Mesenchymal stem cell (in vitro differentiated cells and primary cell): Measurements from ENCODE around the gene SIRPB2.

Experiments
- DNase-seq: peaks from one replicate; pipeline ENCODE4 v3.0.0-alpha.2; 2013
- H2AFZ ChIP-seq: one replicate; pipeline ENCODE4 v1.6.1; 2013; ENCODE audit warnings: low read depth, mild to moderate bottlenecking, control low read depth, inconsistent platforms, low read length, moderate library complexity
- H2AK5ac ChIP-seq: 2 replicates; pipeline ENCODE4 v1.6.1; 2013; ENCODE audit warnings: low read length, moderate library complexity, mild to moderate bottlenecking, inconsistent platforms; ENCODE audit not compliant: severe bottlenecking
- H2BK120ac ChIP-seq: one replicate; pipeline ENCODE4 v1.6.1; 2013; ENCODE audit warnings: low read depth, mild to moderate bottlenecking, inconsistent platforms, low read length, moderate library complexity
- H2BK12ac ChIP-seq, 2 experiments: one replicate each; pipeline ENCODE4 v1.6.1; 2013; ENCODE audit warnings: inconsistent platforms in 2 of 2, low read length in 2 of 2, mild to moderate bottlenecking in 2 of 2, moderate library complexity in 2 of 2, control low read depth in 1 of 2
- H2BK15ac ChIP-seq: one replicate; pipeline ENCODE4 v1.6.1; 2013; ENCODE audit warnings: mild to moderate bottlenecking, low read depth, inconsistent platforms; ENCODE audit not compliant: poor library complexity, severe bottlenecking
- H2BK5ac ChIP-seq: 2 replicates; pipeline ENCODE4 v1.6.1; 2013; ENCODE audit warnings: low read depth, mild to moderate bottlenecking, low read length, control low read depth, inconsistent platforms; ENCODE audit not compliant: poor library complexity, severe bottlenecking
- H3K14ac ChIP-seq, 2 experiments: one replicate each; pipeline ENCODE4 v1.6.1; 2013; ENCODE audit warnings: inconsistent platforms in 2 of 2, low read length in 2 of 2, control low read depth in 1 of 2, mild to moderate bottlenecking in 1 of 2, moderate library complexity in 1 of 2
- H3K18ac ChIP-seq, 2 experiments: one replicate each; pipeline ENCODE4 v1.6.1; 2013; ENCODE audit warnings: inconsistent platforms in 2 of 2, low read length in 2 of 2, control low read depth in 1 of 2, low read depth in 1 of 2, mild to moderate bottlenecking in 1 of 2
- H3K23ac ChIP-seq, 2 experiments: one replicate each; pipeline ENCODE4 v1.6.1; 2013; ENCODE audit warnings: inconsistent platforms in 2 of 2, low read length in 2 of 2, mild to moderate bottlenecking in 2 of 2, moderate library complexity in 2 of 2, control low read depth in 1 of 2
- H3K27ac ChIP-seq: 2 replicates; pipeline ENCODE4 v1.5.1; 2013; ENCODE audit warnings: mild to moderate bottlenecking, moderate library complexity, low read length, control low read depth, inconsistent platforms; ENCODE audit not compliant: poor library complexity, severe bottlenecking
- H3K27me3 ChIP-seq, 2 experiments: 2 replicates each; pipeline versions ENCODE4 v1.6.1 to v1.7.0; 2013; ENCODE audit warnings: low read length in 2 of 2, mild to moderate bottlenecking in 2 of 2, moderate library complexity in 2 of 2, control low read depth in 1 of 2, inconsistent platforms in 1 of 2; ENCODE audit not compliant: control insufficient read depth in 1 of 2, insufficient read depth in 1 of 2
- H3K36me3 ChIP-seq, 2 experiments: 2 replicates each; pipeline versions ENCODE4 v1.6.1 to v1.7.0; 2013; ENCODE audit warnings: low read length in 2 of 2, control low read depth in 1 of 2, inconsistent platforms in 1 of 2, low read depth in 1 of 2, mild to moderate bottlenecking in 1 of 2; ENCODE audit not compliant: insufficient read depth in 2 of 2, control insufficient read depth in 1 of 2
- H3K4ac ChIP-seq, 2 experiments: one replicate each; pipeline ENCODE4 v1.6.1; 2013; ENCODE audit warnings: inconsistent platforms in 2 of 2, low read length in 2 of 2, mild to moderate bottlenecking in 2 of 2, moderate library complexity in 2 of 2, control low read depth in 1 of 2, low read depth in 1 of 2
- H3K4me1 ChIP-seq: 2 replicates; pipeline ENCODE4 v1.6.1; 2013; ENCODE audit warnings: low read depth, low read length, control low read depth; ENCODE audit not compliant: control insufficient read depth, insufficient read depth
- H3K4me2 ChIP-seq: 2 replicates; pipeline ENCODE4 v1.6.1; 2013; ENCODE audit warnings: low read length, mild to moderate bottlenecking, inconsistent platforms; ENCODE audit not compliant: poor library complexity, severe bottlenecking
- H3K4me3 ChIP-seq, 2 experiments: 2 replicates each; pipeline versions ENCODE4 v1.5.1 to v1.7.0; 2013; ENCODE audit warnings: low read length in 2 of 2, mild to moderate bottlenecking in 2 of 2, control low read depth in 1 of 2, low read depth in 1 of 2; ENCODE audit not compliant: insufficient read depth in 1 of 2
- H3K79me1 ChIP-seq: replicated peaks from 2 replicates; pipeline ENCODE4 v1.6.1; 2013; ENCODE audit warnings: mild to moderate bottlenecking, control low read depth, low read length, inconsistent platforms; ENCODE audit not compliant: poor library complexity, severe bottlenecking
- H3K9ac ChIP-seq: 2 replicates; pipeline ENCODE4 v1.7.0; 2013; ENCODE audit warnings: mild to moderate bottlenecking, low read length, moderate library complexity
- H3K9me3 ChIP-seq: 2 replicates; pipeline ENCODE4 v1.7.0; 2013; ENCODE audit warnings: mild to moderate bottlenecking, low read length; ENCODE audit not compliant: control insufficient read depth
- H4K8ac ChIP-seq: one replicate; pipeline ENCODE4 v1.6.1; 2013; ENCODE audit warnings: inconsistent platforms, mild to moderate bottlenecking, low read length, moderate library complexity
- H4K91ac ChIP-seq: one replicate; pipeline ENCODE4 v1.6.1; 2013; ENCODE audit warnings: mild to moderate bottlenecking, low read length, inconsistent platforms
- WGBS: methylation state at CpG from one replicate; pipeline ENCODE4 v1.1.7; 2013; ENCODE audit warnings: mixed read lengths; 5-methylcytosine and 5-hydroxymethylcytosine counted together

SIRPB2 gene

DNA sequence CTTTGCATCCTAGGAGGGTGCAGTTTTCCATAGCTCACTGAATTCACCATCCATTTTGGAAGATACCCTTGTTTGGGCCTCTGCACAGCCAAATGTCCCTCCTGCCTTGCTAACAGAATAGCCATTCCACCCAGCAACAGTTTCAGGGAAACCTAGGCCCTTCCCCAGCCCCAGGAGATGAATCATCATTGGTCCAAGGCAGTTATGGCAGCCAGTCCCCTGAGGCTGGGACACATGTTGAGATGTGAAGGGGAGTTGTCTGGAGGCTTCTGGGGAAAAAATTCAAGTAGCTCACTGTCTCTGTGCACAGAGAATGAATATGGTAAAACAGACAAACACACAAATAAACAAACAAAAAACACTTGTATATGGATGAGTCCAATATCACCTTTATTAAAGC lies 17.4 kb upstream of the SIRPB2 start:
- H2BK12ac ChIP-seq: no peak overlapping the region
- H3K18ac ChIP-seq: no peak overlapping the region
- no peak overlapping the region for H3K14ac ChIP-seq
- H3K4me2 ChIP-seq: no peak overlapping the region
- no peaks in the 10 kb centered on the region for H3K9me3 ChIP-seq
- H2BK5ac ChIP-seq: no peak overlapping the region
- H4K91ac ChIP-seq: no peak overlapping the region
- H3K4ac ChIP-seq: no peak overlapping the region
- no peak overlapping the region for H3K27ac ChIP-seq
- no peaks in the 10 kb centered on the region for H3K4me1 ChIP-seq
- no peak overlapping the region for H3K23ac ChIP-seq
- H3K27me3 ChIP-seq: peaks cover 11 to 29% of the 10 kb centered on the region in 2 experiments
- no peaks in the 10 kb centered on the region for H3K79me1 ChIP-seq
- no peak for DNase-seq
- no peak overlapping the region for H3K9ac ChIP-seq
- no peak overlapping the region for H3K4me3 ChIP-seq
- H2AFZ ChIP-seq: no peak overlapping the region
- H2BK120ac ChIP-seq: no peak overlapping the region
- H2BK15ac ChIP-seq: no peak overlapping the region
- H3K36me3 ChIP-seq: no peaks in the 10 kb centered on the region
- H2AK5ac ChIP-seq: no peak overlapping the region
- H4K8ac ChIP-seq: no peak overlapping the region

DNA sequence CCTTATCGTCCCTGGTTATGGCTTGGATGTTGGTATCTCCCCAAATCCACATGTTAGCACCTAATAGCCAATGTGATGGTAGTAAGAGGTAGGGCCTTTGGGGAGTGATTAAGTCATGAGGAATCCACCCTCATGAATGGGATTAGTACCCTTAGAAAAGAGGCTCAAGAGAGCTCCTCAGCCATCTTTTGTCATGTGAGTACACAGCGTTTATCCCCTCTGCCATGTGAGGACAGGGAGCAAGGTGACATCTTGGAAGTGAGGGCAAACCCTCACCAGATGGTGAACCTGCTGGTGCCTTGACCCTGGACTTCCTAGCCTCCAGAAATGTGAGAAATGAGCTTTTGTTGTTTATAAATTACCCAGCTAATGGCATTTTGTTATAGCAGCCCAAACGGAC lies 16.1 kb upstream of the SIRPB2 start:
- Histone ChIP-seq H3K18ac (no peak overlapping the region), H2AK5ac (no peak overlapping the region), H3K9ac (no peak overlapping the region), H3K23ac (no peak overlapping the region), H3K9me3 (no peaks in the 10 kb centered on the region), H3K27me3 (peaks cover 11 to 24% of the 10 kb centered on the region in 2 experiments), H3K4me1 (no peaks in the 10 kb centered on the region), H2BK5ac (no peak overlapping the region), H2AFZ (no peak overlapping the region), H4K8ac (no peak overlapping the region), H4K91ac (no peak overlapping the region), H3K14ac (no peak overlapping the region), H2BK120ac (no peak overlapping the region), H3K4ac (no peak overlapping the region), H3K27ac (no peak overlapping the region), H3K36me3 (no peaks in the 10 kb centered on the region), H3K4me2 (no peak overlapping the region), H2BK12ac (no peak overlapping the region), H2BK15ac (no peak overlapping the region), H3K4me3 (no peak overlapping the region), H3K79me1 (no peaks in the 10 kb centered on the region)
- WGBS: 85% methylated on average over 3 of the region's 3 CpGs
- DNase-seq: no peak

DNA sequence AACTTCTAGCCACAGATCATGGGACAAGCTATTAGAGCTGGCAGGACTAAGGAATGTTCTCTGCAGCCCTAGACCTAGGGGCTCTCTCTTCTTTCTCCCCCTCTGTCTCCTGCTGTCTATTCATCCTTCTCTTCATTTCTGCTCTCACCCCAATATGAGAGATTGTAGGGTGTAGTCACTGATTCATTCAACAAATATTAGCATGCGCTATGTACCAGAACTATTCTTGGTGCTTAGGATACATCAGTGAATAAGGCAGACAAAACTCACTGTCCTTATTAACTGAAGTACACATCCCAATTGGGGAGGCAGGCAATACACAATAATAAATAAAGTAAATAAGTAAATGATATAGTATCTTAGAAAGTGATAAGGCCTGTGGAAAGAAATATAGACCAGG lies 14.7 kb upstream of the SIRPB2 start:
- Histone ChIP-seq H2BK120ac (no peak overlapping the region), H3K27me3 (peaks cover 2 to 23% of the 10 kb centered on the region in 2 experiments), H3K18ac (no peak overlapping the region), H2BK12ac (no peak overlapping the region), H3K79me1 (no peaks in the 10 kb centered on the region), H2AFZ (no peak overlapping the region), H3K4me3 (no peak overlapping the region), H2BK5ac (no peak overlapping the region), H3K36me3 (no peaks in the 10 kb centered on the region), H3K14ac (no peak overlapping the region), H4K91ac (no peak overlapping the region), H3K9me3 (no peaks in the 10 kb centered on the region), H3K23ac (no peak overlapping the region), H3K4ac (no peak overlapping the region), H4K8ac (no peak overlapping the region), H2AK5ac (no peak overlapping the region), H3K4me2 (no peak overlapping the region), H2BK15ac (no peak overlapping the region), H3K9ac (peak overlapping the region; percentile 4), H3K27ac (no peak overlapping the region), H3K4me1 (no peaks in the 10 kb centered on the region)
- WGBS: no CpG with 5 or more reads among the region's 1 CpG
- DNase-seq: no peak

DNA sequence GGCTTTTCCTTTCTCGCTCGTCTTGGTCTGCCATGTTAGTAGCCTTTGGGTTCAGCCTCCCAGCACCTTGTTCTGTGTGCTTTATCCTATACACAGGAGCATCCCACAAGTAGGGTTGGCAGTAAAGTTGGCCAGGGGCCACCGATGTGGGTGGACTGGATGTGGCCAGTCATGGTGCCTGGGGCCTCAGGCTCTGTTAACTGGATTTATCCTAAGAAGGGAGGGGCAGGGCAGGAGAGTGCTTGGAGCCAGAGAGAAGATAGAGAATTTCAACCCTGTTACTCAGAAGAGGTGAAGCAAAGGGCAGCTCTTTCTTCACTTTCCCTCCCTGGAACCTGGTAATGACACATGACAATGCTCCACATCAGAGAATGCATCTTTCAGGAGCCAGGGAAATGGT lies 14.1 kb upstream of the SIRPB2 start:
- Histone ChIP-seq H3K27ac (no peak overlapping the region), H2BK12ac (no peak overlapping the region), H3K4me1 (no peaks in the 10 kb centered on the region), H3K18ac (no peak overlapping the region), H2BK5ac (no peak overlapping the region), H3K4me2 (no peak overlapping the region), H3K79me1 (no peaks in the 10 kb centered on the region), H2BK120ac (no peak overlapping the region), H2BK15ac (no peak overlapping the region), H2AFZ (no peak overlapping the region), H3K4me3 (no peak overlapping the region), H3K9me3 (no peaks in the 10 kb centered on the region), H4K91ac (no peak overlapping the region), H3K36me3 (no peaks in the 10 kb centered on the region), H3K14ac (no peak overlapping the region), H3K27me3 (peaks cover 0 to 23% of the 10 kb centered on the region in 2 experiments), H2AK5ac (no peak overlapping the region), H3K4ac (no peak overlapping the region), H3K9ac (peak overlapping the region; percentile 4), H3K23ac (no peak overlapping the region), H4K8ac (no peak overlapping the region)
- no peak for DNase-seq
- 86% methylated on average over 3 of the region's 3 CpGs for WGBS
